Measurements from ENCODE around the gene C1orf226.

C1orf226 gene

GRCh38 chr1:162386292-162387225, 5.0 kb downstream of the C1orf226 start:
- Histone ChIP-seq H3K36me3 (ENCODE audit: control insufficient read depth, insufficient read depth, low read length, severe bottlenecking) (no peaks in the 10 kb centered on the region), H3K9ac (ENCODE audit: low read length) (no peak overlapping the region), H3K9me3 (ENCODE audit: control insufficient read depth, low read length) (no peaks in the 10 kb centered on the region), H3K4me3 (ENCODE audit: low read length) (no peak overlapping the region), H3K4me1 (ENCODE audit: control insufficient read depth, insufficient read depth, low read length) (peaks cover 26% of the 10 kb centered on the region), H3K27me3 (replicated peaks; ENCODE audit: control insufficient read depth, insufficient read depth, low read length) (no peaks in the 10 kb centered on the region)
- no peak for DNase-seq (ENCODE audit: low read depth)

GRCh38 chr1:162387226-162388082, 5.9 kb downstream of the C1orf226 start:
- Histone ChIP-seq H3K4me1 (ENCODE audit: control insufficient read depth, insufficient read depth, low read length) (peaks cover 32% of the 10 kb centered on the region), H3K9me3 (ENCODE audit: control insufficient read depth, low read length) (no peaks in the 10 kb centered on the region), H3K9ac (ENCODE audit: low read length) (no peak overlapping the region), H3K36me3 (ENCODE audit: control insufficient read depth, insufficient read depth, low read length, severe bottlenecking) (no peaks in the 10 kb centered on the region), H3K4me3 (ENCODE audit: low read length) (no peak overlapping the region), H3K27me3 (replicated peaks; ENCODE audit: control insufficient read depth, insufficient read depth, low read length) (no peaks in the 10 kb centered on the region)
- no peak for DNase-seq (ENCODE audit: low read depth)

DNA sequence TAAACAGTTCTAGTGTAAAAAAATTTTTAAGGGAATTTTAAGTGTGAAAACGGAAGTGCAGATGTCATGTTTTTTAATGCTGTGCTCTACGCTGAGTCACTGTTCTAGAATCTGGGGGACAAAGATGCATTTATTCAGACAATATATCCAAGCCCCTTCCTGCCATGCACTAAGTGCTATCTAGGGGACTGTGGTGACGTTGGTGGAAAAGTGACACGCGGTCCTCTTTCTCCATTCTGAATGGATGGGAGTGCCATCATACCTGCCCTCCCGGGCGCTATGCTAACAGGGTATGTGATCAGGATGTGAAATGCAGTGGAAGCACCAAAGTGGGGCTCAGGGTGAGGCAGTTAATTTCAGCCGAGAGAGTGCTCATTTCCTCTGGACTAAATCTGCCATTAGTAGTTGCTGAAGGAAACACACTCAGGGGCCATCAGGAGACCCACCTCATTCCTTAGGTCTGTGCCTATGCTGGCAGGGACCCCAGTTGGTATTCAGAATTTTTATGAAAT, 6.6 kb downstream of the C1orf226 start:
- no peaks in the 10 kb centered on the region for H3K9me3 ChIP-seq (ENCODE audit: control insufficient read depth, low read length)
- H3K36me3 ChIP-seq (ENCODE audit: control insufficient read depth, insufficient read depth, low read length, severe bottlenecking): no peaks in the 10 kb centered on the region
- no peak overlapping the region for H3K9ac ChIP-seq (ENCODE audit: low read length)
- peaks cover 38% of the 10 kb centered on the region for H3K4me1 ChIP-seq (ENCODE audit: control insufficient read depth, insufficient read depth, low read length)
- DNase-seq (ENCODE audit: low read depth): no peak
- no peak overlapping the region for H3K4me3 ChIP-seq (ENCODE audit: low read length)
- no peaks in the 10 kb centered on the region for H3K27me3 ChIP-seq (replicated peaks; ENCODE audit: control insufficient read depth, insufficient read depth, low read length)

GRCh38 chr1:162388615-162389014, 7.1 kb downstream of the C1orf226 start:
- Histone ChIP-seq H3K9ac (ENCODE audit: low read length) (no peak overlapping the region), H3K4me1 (ENCODE audit: control insufficient read depth, insufficient read depth, low read length) (peaks cover 39% of the 10 kb centered on the region), H3K4me3 (ENCODE audit: low read length) (no peak overlapping the region), H3K9me3 (ENCODE audit: control insufficient read depth, low read length) (no peaks in the 10 kb centered on the region), H3K36me3 (ENCODE audit: control insufficient read depth, insufficient read depth, low read length, severe bottlenecking) (no peaks in the 10 kb centered on the region), H3K27me3 (replicated peaks; ENCODE audit: control insufficient read depth, insufficient read depth, low read length) (no peaks in the 10 kb centered on the region)
- DNase-seq (ENCODE audit: low read depth): peak; percentile 42

DNA sequence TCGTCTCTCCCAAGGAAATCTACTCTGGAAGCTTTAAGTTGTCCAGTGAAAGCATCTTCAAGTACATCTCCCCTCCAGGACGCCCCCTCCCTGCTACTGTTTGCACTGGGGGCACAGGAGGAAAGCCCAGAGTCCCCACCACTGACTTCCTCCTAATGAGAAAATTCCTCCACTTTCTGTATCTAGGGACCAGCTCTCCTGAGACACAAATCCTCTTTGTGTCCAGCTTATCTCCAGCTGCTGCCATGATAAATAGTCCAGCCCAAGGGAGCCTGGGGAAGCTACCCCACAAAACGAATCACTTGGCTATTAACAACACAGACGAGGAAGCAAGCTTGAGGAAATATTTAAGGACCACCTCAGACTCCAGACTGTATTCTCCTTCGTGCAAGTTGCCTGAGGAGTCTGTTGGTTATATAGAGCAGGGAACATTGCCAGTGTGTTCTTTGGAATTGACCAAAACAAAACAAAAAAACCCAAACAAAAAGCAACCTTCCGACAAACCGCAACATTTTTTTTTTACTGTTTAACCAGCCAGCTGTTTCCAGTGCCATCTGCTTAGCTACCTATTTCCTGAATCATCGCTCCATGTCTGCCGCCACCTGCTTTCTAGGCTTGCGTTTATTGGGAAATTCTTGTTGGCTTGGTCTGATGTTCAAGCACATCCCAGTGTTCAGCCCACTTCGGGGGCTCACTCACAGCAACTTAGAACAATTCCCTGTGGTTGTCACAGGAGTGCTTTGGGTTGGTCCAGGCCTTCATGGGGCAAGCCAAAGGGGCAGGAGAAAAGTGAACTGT, 7.7 kb downstream of the C1orf226 start:
- Histone ChIP-seq H3K36me3 (ENCODE audit: control insufficient read depth, insufficient read depth, low read length, severe bottlenecking) (no peaks in the 10 kb centered on the region), H3K9me3 (ENCODE audit: control insufficient read depth, low read length) (no peaks in the 10 kb centered on the region), H3K4me1 (ENCODE audit: control insufficient read depth, insufficient read depth, low read length) (peaks cover 39% of the 10 kb centered on the region), H3K9ac (ENCODE audit: low read length) (no peak overlapping the region), H3K27me3 (replicated peaks; ENCODE audit: control insufficient read depth, insufficient read depth, low read length) (no peaks in the 10 kb centered on the region), H3K4me3 (ENCODE audit: low read length) (no peak overlapping the region)
- peak; percentile 47 for DNase-seq (ENCODE audit: low read depth)

DNA sequence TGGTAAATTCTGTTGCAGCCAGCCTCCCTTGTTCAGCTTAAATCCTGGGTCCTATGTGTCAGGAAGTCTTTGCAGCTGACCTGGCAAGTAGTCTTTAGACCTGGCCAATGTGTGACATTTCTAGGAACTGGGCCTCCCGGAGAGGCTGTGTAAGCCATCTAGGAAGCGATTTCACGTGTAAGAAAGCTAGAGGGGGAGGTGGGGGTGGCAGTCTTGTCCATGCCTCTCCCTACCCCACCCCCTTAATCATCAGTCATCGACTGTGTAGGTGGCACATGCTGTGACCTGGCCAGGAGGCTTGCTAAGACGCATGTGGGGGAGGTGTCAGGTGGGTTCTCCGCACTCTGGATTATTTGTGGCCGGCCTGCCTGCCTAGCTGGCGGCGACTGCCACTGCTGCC, 8.4 kb downstream of the C1orf226 start:
- Histone ChIP-seq H3K36me3 (ENCODE audit: control insufficient read depth, insufficient read depth, low read length, severe bottlenecking) (no peaks in the 10 kb centered on the region), H3K4me3 (ENCODE audit: low read length) (no peak overlapping the region), H3K9me3 (ENCODE audit: control insufficient read depth, low read length) (no peaks in the 10 kb centered on the region), H3K9ac (ENCODE audit: low read length) (no peak overlapping the region), H3K27me3 (replicated peaks; ENCODE audit: control insufficient read depth, insufficient read depth, low read length) (no peaks in the 10 kb centered on the region), H3K4me1 (ENCODE audit: control insufficient read depth, insufficient read depth, low read length) (peaks cover 39% of the 10 kb centered on the region)
- DNase-seq (ENCODE audit: low read depth): no peak

DNA sequence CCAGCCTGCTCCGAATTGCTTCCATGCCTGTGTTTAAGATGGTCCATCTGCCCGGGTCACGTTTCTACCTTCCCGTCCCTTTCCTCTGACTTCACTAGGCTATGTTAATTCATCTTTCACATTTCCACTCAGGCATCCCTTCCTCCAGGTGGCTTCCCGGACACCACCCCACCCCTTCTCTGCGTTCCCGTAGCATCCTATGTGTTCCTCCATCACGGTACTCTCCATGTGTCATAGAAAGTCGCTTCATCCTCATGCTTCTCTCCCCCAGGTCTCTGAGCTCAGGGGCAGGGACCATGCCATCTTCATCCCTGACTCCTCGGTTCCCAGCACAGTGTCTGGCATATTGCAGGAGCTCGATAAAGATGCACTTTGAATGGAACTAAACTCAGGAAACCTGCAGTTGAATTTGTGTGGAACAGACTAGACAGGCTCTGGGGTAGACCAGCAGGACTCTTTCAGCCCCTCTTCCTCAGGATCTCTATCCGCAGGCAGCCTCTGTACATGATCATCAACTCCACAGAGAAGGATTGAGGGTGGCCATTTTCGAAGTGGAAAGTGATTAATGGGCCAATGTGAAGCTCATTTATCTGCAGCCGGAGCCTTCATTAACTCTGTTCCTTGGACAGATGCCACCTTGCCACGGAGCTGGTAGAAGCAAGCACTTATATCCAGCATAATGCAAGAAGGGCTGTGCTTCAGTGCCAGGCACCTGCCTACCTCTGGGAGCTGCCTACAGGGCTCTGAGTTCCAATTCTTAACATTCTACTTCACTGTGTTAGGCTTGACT, 9.1 kb downstream of the C1orf226 start:
- peaks cover 39% of the 10 kb centered on the region for H3K4me1 ChIP-seq (ENCODE audit: control insufficient read depth, insufficient read depth, low read length)
- no peak for DNase-seq (ENCODE audit: low read depth)
- H3K27me3 ChIP-seq (replicated peaks; ENCODE audit: control insufficient read depth, insufficient read depth, low read length): no peaks in the 10 kb centered on the region
- no peak overlapping the region for H3K4me3 ChIP-seq (ENCODE audit: low read length)
- no peak overlapping the region for H3K9ac ChIP-seq (ENCODE audit: low read length)
- no peaks in the 10 kb centered on the region for H3K9me3 ChIP-seq (ENCODE audit: control insufficient read depth, low read length)
- H3K36me3 ChIP-seq (ENCODE audit: control insufficient read depth, insufficient read depth, low read length, severe bottlenecking): no peaks in the 10 kb centered on the region

DNA sequence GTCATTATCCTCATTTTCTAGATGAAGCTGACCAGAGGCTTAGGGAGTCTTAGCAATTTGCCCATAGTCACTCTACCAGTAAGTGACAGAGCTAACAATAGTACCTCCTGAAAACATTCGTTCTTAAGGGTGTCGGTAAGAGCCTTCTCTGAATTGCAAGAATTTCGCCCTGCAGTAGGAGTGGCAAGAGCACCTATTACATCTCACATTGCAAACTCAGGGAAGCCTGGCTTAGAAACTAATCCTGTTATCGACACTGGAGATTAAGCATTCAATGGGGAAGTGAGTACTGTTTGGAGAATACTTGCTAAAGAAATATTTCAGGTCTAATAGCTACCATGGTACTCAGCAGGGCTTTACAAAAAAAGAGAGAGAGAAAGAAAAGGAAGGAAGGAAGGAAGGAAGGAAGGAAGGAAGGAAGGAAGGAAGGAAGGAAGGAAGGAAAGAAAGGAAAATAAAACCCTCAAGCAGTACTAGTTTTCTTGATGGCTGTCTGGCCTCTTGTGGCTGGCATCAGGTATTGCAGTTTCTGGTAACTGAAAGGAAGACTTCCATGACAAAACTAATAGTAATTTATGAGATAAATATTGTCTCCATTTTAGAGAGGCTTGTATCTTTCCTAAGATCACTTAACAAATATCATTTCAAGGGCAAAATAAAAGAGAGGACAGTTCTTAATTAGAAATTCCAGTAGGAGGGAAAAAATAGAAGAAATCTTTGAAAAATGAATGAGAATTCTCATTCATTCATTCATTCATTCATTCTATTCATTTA, 10.4 kb downstream of the C1orf226 start:
- Histone ChIP-seq H3K27me3 (replicated peaks; ENCODE audit: control insufficient read depth, insufficient read depth, low read length) (no peaks in the 10 kb centered on the region), H3K9me3 (ENCODE audit: control insufficient read depth, low read length) (no peaks in the 10 kb centered on the region), H3K9ac (ENCODE audit: low read length) (peak overlapping the region; percentile 39), H3K4me1 (ENCODE audit: control insufficient read depth, insufficient read depth, low read length) (peaks cover 46% of the 10 kb centered on the region), H3K4me3 (ENCODE audit: low read length) (no peak overlapping the region), H3K36me3 (ENCODE audit: control insufficient read depth, insufficient read depth, low read length, severe bottlenecking) (no peaks in the 10 kb centered on the region)
- peak; percentile 79 for DNase-seq (ENCODE audit: low read depth)

GRCh38 chr1:162396201-162396906, 14.8 kb downstream of the C1orf226 start:
- H3K4me3 ChIP-seq (ENCODE audit: low read length): peak overlapping the region; percentile 22
- H3K27me3 ChIP-seq (replicated peaks; ENCODE audit: control insufficient read depth, insufficient read depth, low read length): no peaks in the 10 kb centered on the region
- H3K9ac ChIP-seq (ENCODE audit: low read length): peak overlapping the region; percentile 41
- DNase-seq (ENCODE audit: low read depth): no peak
- peaks cover 47% of the 10 kb centered on the region for H3K4me1 ChIP-seq (ENCODE audit: control insufficient read depth, insufficient read depth, low read length)
- no peaks in the 10 kb centered on the region for H3K9me3 ChIP-seq (ENCODE audit: control insufficient read depth, low read length)
- H3K36me3 ChIP-seq (ENCODE audit: control insufficient read depth, insufficient read depth, low read length, severe bottlenecking): no peaks in the 10 kb centered on the region

Measured in adipocyte (in vitro differentiated cells).